Measurements from ENCODE around the gene KCNJ11. TPM values are rescaled to one million over a fixed set of nuclear protein-coding genes. Genes with fewer than 3 reads are reported as not detected.

Gene KCNJ11
- total and polyA plus RNA-seq, 2 of the 8 experiments (the other 6 are each of a cell fraction or from before 2014, with no cell fraction given) = 3.8 to 6.3 TPM

DNA sequence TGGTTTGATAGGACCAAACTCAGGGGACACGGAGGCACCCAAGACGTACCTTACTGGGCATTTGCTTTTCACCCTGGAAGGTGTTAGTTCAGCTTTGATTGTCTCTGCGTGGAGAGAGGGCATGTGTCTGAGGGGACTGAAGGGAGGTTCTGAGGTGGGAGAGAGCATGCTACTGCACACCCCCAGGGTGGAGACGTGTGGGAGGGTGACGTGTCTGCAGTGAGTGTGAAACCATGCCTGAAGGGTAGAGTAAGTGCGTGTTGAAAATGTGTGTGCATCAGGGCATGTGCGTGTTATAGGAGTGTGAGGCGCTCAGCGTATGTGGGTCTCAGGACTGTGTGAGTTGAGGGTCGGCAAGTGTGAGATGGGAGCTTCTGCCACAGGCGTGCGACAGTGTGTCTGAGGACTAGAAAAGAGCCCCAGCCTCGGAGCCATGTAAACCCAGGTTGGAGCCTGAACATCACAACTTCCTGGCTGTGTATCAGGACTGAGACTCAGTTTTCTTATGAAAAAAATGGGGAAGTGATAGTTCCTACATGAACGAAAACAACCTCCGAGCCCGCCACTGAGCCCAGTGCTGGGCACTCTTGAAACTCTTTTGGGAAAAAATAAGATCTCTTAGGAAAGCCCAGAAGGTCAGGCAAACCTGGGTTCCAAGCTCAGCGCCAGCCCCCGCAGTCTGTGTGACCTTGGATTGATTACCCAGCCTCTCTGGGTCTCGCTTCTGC lies 11.8 kb upstream of the KCNJ11 start:
- H3K14ac ChIP-seq (ENCODE audit: insufficient read length) = no peak overlapping the region
- CTCF ChIA-PET (ENCODE audit: partially characterized antibody) = interaction anchor here (1.2 to 38.8 kb wide), 8 partner anchors 8 to 112 kb away, joined by 3 to 1414 read pairs (median 6); partner anchors contain the start of gene KCNJ11
- POLR2A ChIA-PET (ENCODE audit: partially characterized antibody) = interaction anchor here (1.4 kb wide), 1 partner anchor 10 kb away, joined by 6 read pairs; no protein-coding TSS in a partner anchor
- no peak overlapping the region for H2AK5ac ChIP-seq (ENCODE audit: low read depth, low read length)
- no peak overlapping the region for H2BK20ac ChIP-seq (ENCODE audit: low read length)
- no peak overlapping the region for H2BK15ac ChIP-seq (ENCODE audit: low read length)
- no peak overlapping the region for H3K23ac ChIP-seq (ENCODE audit: insufficient read length)
- H3K9me3 ChIP-seq (ENCODE audit: insufficient read depth in 2 of 2, low read depth in 1 of 2, low read length in 1 of 2) = no peaks in the 10 kb centered on the region
- no peak overlapping the region; the same call in 1 of the 2 replicates for H2BK12ac ChIP-seq (ENCODE audit: low read depth, low read length)
- no peak overlapping the region for H4K91ac ChIP-seq (replicated peaks; ENCODE audit: insufficient read length, low read length)
- H4K5ac ChIP-seq (ENCODE audit: insufficient read length, low read depth, low read length) = no peak overlapping the region
- H2BK5ac ChIP-seq (ENCODE audit: low read depth, low read length) = no peak overlapping the region
- WGBS, 2 experiments (ENCODE audit: extremely low coverage in 1 of 2, insufficient coverage in 1 of 2, insufficient read length in 1 of 2, insufficient replicate concordance in 2 of 2, low coverage in 1 of 2, low lambda C conversion rate in 2 of 2, missing lambda C conversion rate in 1 of 2) = 87% methylated on average over 18 of the region's 19 CpGs; no CpG with 5 or more reads in 1 of the 2 experiments
- no peaks in the 10 kb centered on the region for H3K4me1 ChIP-seq (replicated peaks in 1 of 4; ENCODE audit: control insufficient read depth in 3 of 4, insufficient read depth in 4 of 4, low read length in 3 of 4)
- no peaks in the 10 kb centered on the region for H3K27me3 ChIP-seq (replicated peaks in 1 of 4; ENCODE audit: control insufficient read depth in 3 of 4, extremely low read depth in 1 of 4, insufficient read depth in 3 of 4, low read length in 3 of 4)
- DNase-seq (ENCODE audit: low read depth in 1 of 2, low spot score in 2 of 2) (no peak), FAIRE-seq (no peak)
- H2BK120ac ChIP-seq (replicated peaks; ENCODE audit: low read depth, low read length) = no peak overlapping the region
- no peaks in the 10 kb centered on the region for H4K20me1 ChIP-seq (replicated peaks in 1 of 2; ENCODE audit: control insufficient read depth in 1 of 2, insufficient read depth in 2 of 2, low read length in 2 of 2)
- H3K56ac ChIP-seq (replicated peaks; ENCODE audit: insufficient read length, low read depth, low read length) = no peak overlapping the region
- H3K4me2 ChIP-seq (ENCODE audit: insufficient read depth in 1 of 2, low read depth in 2 of 2, low read length in 2 of 2) = no peak overlapping the region
- no peak overlapping the region for H3K4me3 ChIP-seq (ENCODE audit: extremely low read depth in 1 of 4, insufficient read depth in 2 of 4, low read depth in 3 of 4, low read length in 4 of 4)
- no peaks in the 10 kb centered on the region for H3K23me2 ChIP-seq (ENCODE audit: low read depth, low read length)
- no peak overlapping the region for H3K4ac ChIP-seq (replicated peaks; ENCODE audit: insufficient read length, low read depth, low read length)
- no peak overlapping the region for H2AFZ ChIP-seq (ENCODE audit: low read length)
- H3K27ac ChIP-seq (ENCODE audit: low read depth, low read length) = no peak overlapping the region
- no peaks in the 10 kb centered on the region for H3K79me1 ChIP-seq (ENCODE audit: low read depth, low read length)
- peak overlapping the region; percentile 45; the same call in 1 of the 2 replicates for H4K8ac ChIP-seq (ENCODE audit: extremely low read depth, insufficient read depth, low read length)
- no peak overlapping the region for H3K9ac ChIP-seq (replicated peaks in 1 of 4; ENCODE audit: extremely low read depth in 1 of 4, low read depth in 3 of 4, low read length in 3 of 4)
- no peaks in the 10 kb centered on the region for H3K36me3 ChIP-seq (ENCODE audit: control insufficient read depth in 2 of 4, insufficient read depth in 4 of 4, low read length in 3 of 4)
- H3K18ac ChIP-seq (ENCODE audit: extremely low read depth, low read length) = no peak overlapping the region
- H3K79me2 ChIP-seq (ENCODE audit: control insufficient read depth in 1 of 2, insufficient read depth in 2 of 2, low read length in 2 of 2) = no peaks in the 10 kb centered on the region
- no peak for TF ChIP-seq POLR2A (IDR thresholded peaks at IDR 0.05; ENCODE audit: control extremely low read depth in 1 of 2, low read depth in 2 of 2, low read length in 2 of 2)
- TF ChIP-seq, protein P1, sequence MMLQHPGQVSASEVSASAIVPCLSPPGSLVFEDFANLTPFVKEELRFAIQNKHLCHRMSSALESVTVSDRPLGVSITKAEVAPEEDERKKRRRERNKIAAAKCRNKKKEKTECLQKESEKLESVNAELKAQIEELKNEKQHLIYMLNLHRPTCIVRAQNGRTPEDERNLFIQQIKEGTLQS (IDR thresholded peaks at IDR 0.05; ENCODE audit: insufficient read depth, low read depth, low read length) = no peak
- no peak for TF ChIP-seq RBBP5 (IDR thresholded peaks at IDR 0.05; ENCODE audit: borderline replicate concordance, low read depth, low read length)
- no peak for TF ChIP-seq RAD21 (IDR thresholded peaks at IDR 0.05 in 1 of 2, conservative IDR thresholded peaks at IDR 0.05 in 1 of 2; ENCODE audit: low read depth in 2 of 2, low read length in 2 of 2)
- TF ChIP-seq TCF12 (IDR thresholded peaks at IDR 0.05; ENCODE audit: low read depth, low read length) = no peak
- TF ChIP-seq, protein P2, sequence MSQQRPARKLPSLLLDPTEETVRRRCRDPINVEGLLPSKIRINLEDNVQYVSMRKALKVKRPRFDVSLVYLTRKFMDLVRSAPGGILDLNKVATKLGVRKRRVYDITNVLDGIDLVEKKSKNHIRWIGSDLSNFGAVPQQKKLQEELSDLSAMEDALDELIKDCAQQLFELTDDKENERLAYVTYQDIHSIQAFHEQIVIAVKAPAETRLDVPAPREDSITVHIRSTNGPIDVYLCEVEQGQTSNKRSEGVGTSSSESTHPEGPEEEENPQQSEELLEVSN (IDR thresholded peaks at IDR 0.05) = no peak
- no peak for TF ChIP-seq KDM1A (IDR thresholded peaks at IDR 0.05; ENCODE audit: borderline replicate concordance, low read length)
- no peak for TF ChIP-seq CTBP2 (IDR thresholded peaks at IDR 0.05; ENCODE audit: borderline replicate concordance, insufficient read depth, insufficient read length, low read length)
